ENCODE data around the gene FMNL2.

GRCh38 chr2:152508446-152508845 is 173.5 kb downstream of the FMNL2 start:
- TF ChIP-seq CTCF (IDR thresholded peaks at IDR 0.05; ENCODE audit: borderline replicate concordance, extremely low read depth, low read length, poor library complexity, severe bottlenecking) (no peak), EZH2 (IDR thresholded peaks at IDR 0.05; ENCODE audit: borderline replicate concordance, low read depth, low read length, severe bottlenecking) (no peak)
